Activated CD8-positive, alpha-beta memory T cell treated with anti-CD3 and anti-CD28 coated beads for 24 hours (primary cell): Measurements from ENCODE around the gene EIF3A.
"Not testable (repeated sequence)": the region's sequence is repeated elsewhere in the genome, so short reads cannot be mapped to it uniquely, and the experiment has no call there.

ENCODE experiments used
- DNase-seq: peaks from one replicate; pipeline ENCODE4 v3.0.0-alpha.2; 2020

EIF3A gene

GRCh38 chr10:119051775-119052174 is 28.8 kb downstream of the EIF3A start:
- DNase-seq: no peak

GRCh38 chr10:119049777-119050176 is 30.8 kb downstream of the EIF3A start:
- DNase-seq: no peak

DNA sequence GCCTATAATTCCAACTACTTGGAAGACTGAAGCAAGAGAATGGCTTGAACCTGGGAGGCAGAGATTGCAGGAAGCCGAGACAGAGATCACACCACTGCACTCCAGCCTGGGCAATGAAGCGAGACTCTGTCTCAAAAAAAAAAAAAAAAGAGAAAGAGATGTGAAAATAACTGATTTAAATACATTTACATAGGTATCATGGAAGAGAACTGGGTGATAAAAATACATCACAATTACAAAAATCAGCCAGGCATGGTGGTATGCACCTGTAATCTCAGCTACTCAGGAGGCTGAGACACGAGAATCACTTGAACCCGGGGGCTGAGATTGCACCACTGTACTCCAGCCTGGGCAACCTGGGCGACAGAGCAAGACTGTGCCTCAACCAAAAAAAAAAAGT is 31.3 kb downstream of the EIF3A start:
- DNase-seq: no peak

- peak; percentile 43 for DNase-seq
Measured at GRCh38 chr10:119045561-119045960, 35.1 kb downstream of the EIF3A start.

DNA sequence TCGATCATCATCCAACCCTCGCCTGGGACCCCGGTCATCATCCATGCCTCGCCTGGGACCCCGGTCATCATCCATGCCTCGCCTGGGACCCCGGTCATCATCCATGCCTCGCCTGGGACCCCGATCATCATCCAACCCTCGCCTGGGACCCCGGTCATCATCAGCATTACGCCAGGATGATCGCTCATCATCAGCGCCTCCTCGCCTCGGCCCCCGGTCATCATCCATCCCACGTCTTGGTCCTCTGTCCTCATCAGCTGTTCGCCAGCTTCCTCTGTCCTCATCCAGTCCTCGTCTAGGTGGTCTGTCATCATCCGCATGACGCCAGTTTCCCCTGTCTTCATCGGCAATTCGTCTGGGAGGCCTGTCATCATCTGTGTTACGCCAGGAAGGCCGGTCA is 38.4 kb downstream of the EIF3A start:
- no peak for DNase-seq

DNA sequence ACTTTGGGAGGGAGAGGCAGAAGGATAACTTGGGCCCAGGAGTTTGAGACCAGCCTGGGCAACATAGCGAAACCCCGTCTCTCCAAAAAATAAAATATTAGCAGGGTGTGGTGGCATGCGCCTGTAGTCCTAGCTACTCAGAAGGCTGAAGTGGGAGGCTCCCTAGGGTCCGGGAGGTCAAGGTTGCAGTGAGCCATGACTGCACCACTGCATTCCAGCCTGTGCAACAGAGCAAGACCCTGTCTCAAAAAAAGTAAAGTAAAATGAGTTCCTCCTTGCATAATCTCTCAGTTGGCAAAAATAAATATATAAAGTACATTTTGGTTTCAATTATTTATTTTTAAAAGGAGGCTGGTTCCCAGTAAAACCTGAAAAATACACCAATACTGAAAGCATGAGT is 39.3 kb downstream of the EIF3A start:
- DNase-seq: no peak

DNA sequence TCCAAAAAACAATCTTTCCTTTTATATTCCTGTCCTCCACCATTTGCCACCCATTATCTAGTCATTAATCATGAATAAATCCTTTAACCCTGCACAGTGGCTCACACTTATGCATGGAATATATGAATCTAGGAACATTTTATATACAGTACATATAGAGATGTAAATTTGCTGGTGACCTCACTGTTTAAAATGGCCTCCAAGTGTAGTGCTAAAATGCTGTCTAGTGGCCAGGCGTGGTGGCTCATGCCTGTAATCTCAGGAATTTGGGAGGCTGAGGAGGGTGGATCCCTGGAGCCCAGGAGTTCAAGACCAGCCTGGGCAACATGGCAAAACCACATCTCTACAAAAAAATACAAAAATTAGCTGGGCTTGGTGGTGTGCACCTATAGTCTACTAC is 41.5 kb downstream of the EIF3A start:
- no peak for DNase-seq

DNA sequence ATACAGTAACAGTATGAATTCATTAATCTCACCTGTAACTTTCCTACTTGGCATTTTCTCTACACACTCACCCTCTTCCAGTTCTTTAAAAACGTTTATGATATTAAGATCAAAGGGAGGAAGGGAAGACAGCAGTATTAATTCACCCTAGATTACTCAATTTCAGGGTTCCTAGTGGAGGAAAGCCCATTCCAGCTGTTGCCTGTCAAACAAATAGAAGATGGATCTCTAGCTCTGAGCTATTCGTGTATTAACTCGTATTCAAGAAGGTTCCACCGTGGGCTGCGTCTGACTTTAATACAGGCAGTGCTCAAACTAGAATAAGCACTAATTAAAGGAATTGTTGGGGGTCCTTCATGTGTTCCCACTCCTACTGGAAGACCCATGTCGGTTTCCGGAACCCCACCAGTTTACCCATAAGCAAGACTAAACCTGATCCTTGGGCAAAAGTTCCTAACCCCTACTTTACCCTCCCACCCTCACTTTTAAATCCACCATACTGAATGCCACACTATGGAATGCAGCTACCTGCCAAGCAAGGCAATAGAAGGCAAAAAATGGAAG is 49.0 kb downstream of the EIF3A start:
- no peak for DNase-seq

DNA sequence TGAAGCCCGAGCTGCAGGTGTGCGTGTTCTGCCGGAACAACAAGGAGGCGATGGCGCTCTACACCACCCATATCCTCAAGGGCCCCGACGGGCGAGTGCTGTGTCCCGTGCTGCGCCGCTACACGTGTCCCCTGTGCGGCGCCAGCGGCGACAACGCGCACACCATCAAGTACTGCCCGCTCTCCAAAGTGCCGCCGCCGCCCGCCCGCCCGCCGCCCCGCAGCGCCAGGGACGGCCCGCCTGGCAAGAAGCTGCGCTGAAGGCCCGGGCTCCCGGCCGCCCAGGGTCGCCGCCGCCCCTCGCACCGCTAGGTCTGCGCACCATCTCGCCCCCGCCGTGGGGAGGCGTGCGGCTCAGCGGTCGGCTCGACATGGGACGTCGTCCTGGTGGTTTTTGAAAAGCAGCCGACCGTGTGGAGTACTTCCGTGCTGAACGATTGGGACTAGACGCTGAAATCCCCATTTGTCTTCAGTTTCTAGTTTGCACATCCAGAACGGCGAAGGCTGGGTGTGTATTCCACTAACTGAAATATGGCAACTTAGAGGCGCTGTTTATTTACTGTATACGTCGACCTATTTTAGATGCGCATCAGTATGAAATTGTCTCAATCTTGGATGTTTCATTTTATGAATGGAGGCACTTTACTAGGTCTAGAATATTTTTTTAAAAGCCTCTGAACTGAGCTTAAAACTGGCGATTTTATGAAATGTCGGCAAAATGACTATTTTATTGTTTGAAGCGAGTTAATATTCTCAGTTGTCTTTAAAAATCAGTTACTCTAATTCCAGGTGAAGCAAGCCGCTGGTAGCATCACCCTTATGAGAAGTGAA is 50.0 kb downstream of the EIF3A start:
- DNase-seq: peak; percentile 79

- peak; percentile 73 for DNase-seq
Measured at GRCh38 chr10:119029613-119030420, 50.8 kb downstream of the EIF3A start, which contains the start of gene NANOS1. NANOS1 (plus strand) TSS chr10:119029714; CDS start chr10:119029802, 88 bp downstream.

GRCh38 chr10:119028900-119029612 is 51.6 kb downstream of the EIF3A start:
- DNase-seq: peak; percentile 89

GRCh38 chr10:119028445-119028899 is 52.1 kb downstream of the EIF3A start:
- DNase-seq: not testable (repeated sequence)

DNA sequence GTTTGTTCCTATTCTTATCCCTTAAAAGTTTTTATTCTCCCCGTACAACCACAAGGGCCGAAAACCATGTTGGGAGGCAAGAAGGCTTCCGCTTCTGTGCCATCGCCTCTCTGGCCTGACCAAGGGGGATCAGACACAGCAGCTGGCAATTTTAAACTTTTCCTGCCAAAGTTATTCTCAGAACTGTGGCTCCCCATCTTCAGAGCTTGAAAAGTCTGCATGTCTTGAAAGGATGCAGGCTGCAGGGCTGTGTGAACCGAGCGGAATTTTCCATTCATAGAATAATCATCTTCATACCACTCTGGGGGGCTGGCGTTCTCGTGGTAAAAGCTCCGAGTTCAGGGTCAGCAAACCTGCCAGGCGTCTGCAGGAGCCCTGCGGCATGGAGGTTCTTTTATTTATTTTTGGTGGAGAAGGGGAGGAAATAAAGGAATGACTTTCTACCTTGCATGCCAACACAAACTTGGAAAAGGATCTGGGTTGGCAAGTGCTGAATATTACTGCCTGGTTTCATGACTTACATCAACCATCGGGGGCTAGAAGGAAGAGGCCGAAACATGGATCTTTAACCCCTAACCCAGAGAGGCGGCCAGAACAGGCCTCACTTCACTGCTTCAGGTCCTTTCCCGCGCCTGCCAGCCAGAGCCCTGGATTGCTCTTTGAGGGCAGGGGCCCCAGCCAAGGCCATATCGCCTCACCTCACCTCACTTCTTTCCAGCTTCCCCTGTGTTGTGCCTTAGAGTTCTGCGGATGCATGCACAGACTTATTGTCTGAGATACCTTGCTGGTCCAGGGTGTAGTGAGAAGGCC is 54.1 kb downstream of the EIF3A start:
- DNase-seq: peak; percentile 48

DNA sequence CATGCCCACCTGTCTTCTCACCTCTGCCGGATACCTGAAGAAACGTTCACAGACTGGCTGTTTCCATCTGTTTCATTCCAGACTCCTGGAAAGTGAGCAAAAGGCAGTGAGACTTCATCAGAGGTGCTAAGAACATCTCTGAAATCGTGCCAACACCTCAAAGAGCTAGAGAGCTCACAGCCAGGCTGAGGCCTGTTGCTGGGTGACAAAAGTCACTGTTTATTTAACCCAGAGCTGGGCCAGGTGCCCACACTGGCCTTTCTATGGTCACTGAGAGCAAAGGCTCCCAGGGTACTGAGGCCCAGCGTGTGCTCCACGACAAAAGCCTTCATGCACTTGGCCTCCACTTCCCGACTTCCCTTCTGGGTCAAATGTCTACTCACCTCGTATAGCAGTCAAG is 54.8 kb downstream of the EIF3A start:
- peak; percentile 45 for DNase-seq

DNA sequence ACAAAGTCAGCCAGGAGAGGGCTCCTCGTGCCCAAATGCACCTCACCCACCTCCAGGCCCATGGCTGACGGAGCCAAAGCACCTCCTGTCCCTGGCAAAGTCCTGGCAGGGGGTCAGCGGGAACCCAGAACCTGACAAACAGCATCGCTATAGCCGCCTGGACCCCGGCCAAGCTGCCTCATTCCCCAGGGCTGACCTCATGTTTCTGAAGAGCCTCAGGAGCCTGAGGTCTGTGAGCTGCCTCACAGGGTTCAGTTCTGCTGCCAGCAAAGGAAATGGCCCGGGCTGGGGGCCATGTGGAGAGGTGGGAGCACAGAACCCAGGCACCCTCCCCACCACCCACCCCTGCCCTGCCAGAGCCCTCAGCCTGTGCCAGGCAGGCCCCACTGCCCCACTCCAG is 55.3 kb downstream of the EIF3A start:
- peak; percentile 30 for DNase-seq

DNA sequence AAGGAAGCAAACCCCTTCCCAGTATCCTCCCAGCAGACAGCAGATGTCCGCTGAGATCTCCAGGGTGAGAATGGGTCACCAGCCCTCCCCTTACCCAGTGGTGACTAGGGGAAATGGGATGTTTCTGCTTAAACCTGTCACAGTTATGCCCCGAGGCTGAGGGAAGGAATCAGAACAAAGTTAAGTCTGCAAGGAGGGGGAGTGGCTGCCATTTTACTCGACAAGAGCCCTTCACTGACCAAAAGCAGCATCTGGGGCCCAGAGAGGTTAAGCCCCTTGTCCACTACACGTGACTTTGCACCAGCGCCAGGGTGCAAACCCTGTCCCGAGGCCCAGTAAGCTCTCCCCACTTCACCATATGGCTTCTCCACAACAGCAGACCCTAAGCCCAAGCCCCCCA is 55.7 kb downstream of the EIF3A start:
- peak; percentile 19 for DNase-seq

GRCh38 chr10:119023553-119023868 is 57.1 kb downstream of the EIF3A start:
- peak; percentile 33 for DNase-seq

GRCh38 chr10:119022846-119023552 is 57.6 kb downstream of the EIF3A start:
- peak; percentile 35 for DNase-seq

DNA sequence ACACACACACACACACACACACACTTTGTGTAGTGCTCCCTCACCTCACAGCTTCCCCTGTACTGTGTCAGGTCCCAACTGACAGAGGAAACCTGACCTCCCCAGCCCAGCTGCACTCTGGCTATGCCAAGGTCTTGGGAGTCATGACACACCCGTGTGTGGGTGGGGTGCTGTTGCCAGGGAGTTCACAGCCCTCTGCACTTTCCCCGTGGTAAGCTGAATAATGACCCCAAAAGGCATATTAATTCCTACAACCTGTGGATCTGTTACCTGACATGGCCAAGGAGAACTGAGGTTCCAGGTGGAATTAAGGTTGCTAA is 60.0 kb downstream of the EIF3A start:
- DNase-seq: peak; percentile 57

DNA sequence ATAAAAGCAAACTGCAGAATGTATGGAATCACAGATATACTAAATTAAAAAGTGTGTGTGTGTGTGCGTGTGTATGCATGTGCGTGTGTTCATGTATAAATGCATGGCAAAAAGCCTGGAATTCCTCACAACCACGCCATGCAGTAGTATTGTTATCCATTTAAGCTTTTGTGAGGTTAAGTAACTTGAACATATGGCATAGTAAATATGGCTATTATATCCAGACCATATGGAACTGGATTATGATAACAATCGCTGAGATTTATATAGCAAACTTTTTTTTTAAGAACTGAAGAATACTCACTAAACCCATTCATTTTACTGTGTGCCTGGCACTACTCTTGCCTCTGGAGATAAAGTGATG is 73.4 kb downstream of the EIF3A start:
- DNase-seq: no peak

GRCh38 chr10:119006451-119007210 is 74.0 kb downstream of the EIF3A start:
- DNase-seq: no peak
